T-cell (primary cell): Measurements from ENCODE around the gene ZPBP. TPM values are rescaled to one million over a fixed set of nuclear protein-coding genes. Genes with fewer than 3 reads are reported as not detected.

Experiments
- ATAC-seq, 4 experiments: fragments of 200-7000 bp in 3 of 4; fragments of 150-1000 bp in 1 of 4; cut with Tn5 transposase; replicated peaks in 1 of 4; 1 replicate in 3 of 4; 2 replicates in 1 of 4; pipeline ENCODE4 v1.10.0; 2021; ENCODE audit warnings: moderate library complexity in 3 of 4, mild to moderate bottlenecking in 2 of 4, moderate number of reproducible peaks in 1 of 4
- CTCF ChIA-PET, 2 donors: fragments of 300-600 bp; sonication (Branson Sonifier 250); formaldehyde crosslinking; loops; one replicate each; lab custom pipeline; 2022; ENCODE audit warnings: antibody characterized with exemption in 2 of 2; lab: Charles Lee
- POLR2A ChIA-PET, 2 donors: fragments of 300-600 bp; sonication (Branson Sonifier 250); formaldehyde crosslinking; loops; one replicate each; lab custom pipeline; 2022; ENCODE audit warnings: antibody characterized with exemption in 2 of 2; lab: Charles Lee
- DNase-seq, 35 experiments: peaks; one replicate each; pipeline versions ENCODE4 v3.0.0 to v3.0.0-alpha.2; 2013 to 2023
- H3K27ac ChIP-seq: one replicate; pipeline ENCODE4 v1.5.1; 2013; ENCODE audit warnings: low read length
- H3K27me3 ChIP-seq, 2 experiments: replicated peaks in 1 of 2; 1 replicate in 1 of 2; 2 replicates in 1 of 2; pipeline versions ENCODE4 v1.6.1 to v1.7.0; 2013; ENCODE audit warnings: low read length in 1 of 2, mixed read lengths in 1 of 2; ENCODE audit not compliant: control insufficient read depth in 2 of 2, insufficient read depth in 2 of 2; ENCODE audit errors: extremely low read depth in 1 of 2
- H3K36me3 ChIP-seq, 2 donors: 1 replicate in 1 of 2; 2 replicates in 1 of 2; pipeline versions ENCODE4 v1.6.1 to v1.7.0; 2013; ENCODE audit warnings: low read length in 1 of 2; ENCODE audit not compliant: control insufficient read depth in 2 of 2, insufficient read depth in 1 of 2; ENCODE audit errors: extremely low read depth in 1 of 2
- H3K4me1 ChIP-seq, 2 experiments: 1 replicate in 1 of 2; 2 replicates in 1 of 2; pipeline versions ENCODE4 v1.6.1 to v1.7.0; 2013; ENCODE audit warnings: low read length in 2 of 2, mixed read lengths in 1 of 2; ENCODE audit not compliant: insufficient read depth in 2 of 2, control insufficient read depth in 1 of 2; ENCODE audit errors: extremely low read depth in 1 of 2
- H3K4me3 ChIP-seq, 2 donors: 1 replicate in 1 of 2; 2 replicates in 1 of 2; pipeline versions ENCODE4 v1.5.1 to v1.7.0; 2013; ENCODE audit warnings: mild to moderate bottlenecking in 2 of 2, low read length in 1 of 2, moderate library complexity in 1 of 2; ENCODE audit not compliant: control insufficient read depth in 1 of 2; ENCODE audit errors: extremely low read depth in 1 of 2
- H3K9me3 ChIP-seq: 2 replicates; pipeline ENCODE4 v1.7.0; 2013
- H3K27ac Mint-ChIP-seq, 2 donors: one replicate each; pipeline ENCODE4 v1.8.0; 2020 to 2021; ENCODE audit warnings: mild to moderate bottlenecking in 2 of 2, mixed read lengths in 2 of 2
- H3K27me3 Mint-ChIP-seq, 2 donors: one replicate each; pipeline ENCODE4 v1.8.0; 2021 to 2022; ENCODE audit warnings: mixed read lengths in 2 of 2
- H3K36me3 Mint-ChIP-seq: one replicate; pipeline ENCODE4 v1.8.0; 2021; ENCODE audit warnings: mixed read lengths
- H3K4me1 Mint-ChIP-seq, 3 donors: one replicate each; pipeline ENCODE4 v1.8.0; 2020 to 2022; ENCODE audit warnings: mixed read lengths in 3 of 3, mild to moderate bottlenecking in 1 of 3
- H3K4me3 Mint-ChIP-seq, 3 donors: one replicate each; pipeline ENCODE4 v1.8.0; 2020 to 2022; ENCODE audit warnings: mild to moderate bottlenecking in 3 of 3, mixed read lengths in 3 of 3, moderate library complexity in 3 of 3
- H3K9me3 Mint-ChIP-seq, 3 donors: one replicate each; pipeline ENCODE4 v1.8.0; 2020 to 2022; ENCODE audit warnings: mixed read lengths in 3 of 3
- WGBS: methylation state at CpG from one replicate; pipeline ENCODE4 v1.1.5; 2013; ENCODE audit warnings: missing lambda C conversion rate; ENCODE audit not compliant: insufficient coverage; 5-methylcytosine and 5-hydroxymethylcytosine counted together
- total RNA-seq, 35 experiments: library from RNA in 6 of 35; stranded (reverse) in 6 of 35; fragments of 120-200 nt in 1 of 35; gene quantifications; one replicate each; pipeline versions ENCODE4 v1.2.1 to v1.2.4 and lab custom pipeline; 2013 to 2026

Gene ZPBP
- total RNA-seq, 5 donors from 2014 or later (not counting 1 experiment from before 2014, with no cell fraction given), result 0.46 TPM; not detected in 4

- no peaks in the 10 kb centered on the region for H3K9me3 Mint-ChIP-seq
- H3K36me3 Mint-ChIP-seq, result no peaks in the 10 kb centered on the region
- no peaks in the 10 kb centered on the region for H3K36me3 ChIP-seq
- no CpG with 5 or more reads among the region's 1 CpG for WGBS
- no peak overlapping the region for H3K4me3 Mint-ChIP-seq
- no peaks in the 10 kb centered on the region for H3K27me3 Mint-ChIP-seq
- peaks cover 3 to 4% of the 10 kb centered on the region in 2 experiments for H3K4me1 ChIP-seq
- no peak for DNase-seq
- H3K27ac ChIP-seq, result no peak overlapping the region
- no peaks in the 10 kb centered on the region for H3K27me3 ChIP-seq
- H3K9me3 ChIP-seq, result no peaks in the 10 kb centered on the region
- no peak for ATAC-seq
- CTCF ChIA-PET, result no interaction called here
- H3K4me3 ChIP-seq, result no peak overlapping the region
- POLR2A ChIA-PET, result interaction anchor here in 1 of 2 donors (0.6 kb wide), 1 partner anchor 306 kb away, joined by 3 read pairs; no protein-coding TSS in a partner anchor
- no peak overlapping the region for H3K27ac Mint-ChIP-seq
- H3K4me1 Mint-ChIP-seq, result peaks cover 3 to 6% (median 5%) of the 10 kb centered on the region in 3 donors
Observed at GRCh38 chr7:50138101-50138500, 45.1 kb upstream of the ZPBP start.

GRCh38 chr7:50125766-50126165 lies 32.7 kb upstream of the ZPBP start:
- Histone ChIP-seq H3K27ac (no peak overlapping the region), H3K4me3 (no peak overlapping the region), H3K9me3 (no peaks in the 10 kb centered on the region), H3K36me3 (no peaks in the 10 kb centered on the region), H3K27me3 (no peaks in the 10 kb centered on the region), H3K4me1 (no peaks in the 10 kb centered on the region)
- Mint-ChIP-seq H3K36me3 (no peaks in the 10 kb centered on the region), H3K4me3 (no peak overlapping the region), H3K4me1 (no peaks in the 10 kb centered on the region), H3K27me3 (no peaks in the 10 kb centered on the region), H3K27ac (no peak overlapping the region), H3K9me3 (no peaks in the 10 kb centered on the region)
- no CpG with 5 or more reads among the region's 1 CpG for WGBS
- ATAC-seq (no peak), DNase-seq (no peak)
- ChIA-PET CTCF (no interaction called here), POLR2A (no interaction called here)

GRCh38 chr7:50121286-50121685 lies 28.2 kb upstream of the ZPBP start:
- H3K27me3 ChIP-seq, result no peaks in the 10 kb centered on the region
- H3K27ac ChIP-seq, result no peak overlapping the region
- WGBS, result no CpG with 5 or more reads among the region's 3 CpGs
- H3K36me3 ChIP-seq, result no peaks in the 10 kb centered on the region
- Mint-ChIP-seq H3K27me3 (no peaks in the 10 kb centered on the region), H3K9me3 (no peaks in the 10 kb centered on the region), H3K36me3 (no peaks in the 10 kb centered on the region), H3K4me1 (no peaks in the 10 kb centered on the region), H3K4me3 (no peak overlapping the region), H3K27ac (no peak overlapping the region)
- DNase-seq (peak in 1 of 35 experiments; percentile 4), ATAC-seq (no peak)
- POLR2A ChIA-PET, result no interaction called here
- H3K4me3 ChIP-seq, result no peak overlapping the region
- H3K4me1 ChIP-seq, result no peaks in the 10 kb centered on the region
- H3K9me3 ChIP-seq, result no peaks in the 10 kb centered on the region
- CTCF ChIA-PET, result no interaction called here

GRCh38 chr7:50119815-50120637 lies 27.0 kb upstream of the ZPBP start:
- Histone ChIP-seq H3K27ac (no peak overlapping the region), H3K9me3 (no peaks in the 10 kb centered on the region), H3K4me1 (no peaks in the 10 kb centered on the region), H3K27me3 (no peaks in the 10 kb centered on the region), H3K36me3 (no peaks in the 10 kb centered on the region), H3K4me3 (no peak overlapping the region)
- ChIA-PET CTCF (interaction anchor here (0.6 to 2.3 kb wide), 2 partner anchors 27 to 434 kb away, joined by 4 to 8 read pairs; no protein-coding TSS in a partner anchor), POLR2A (no interaction called here)
- no peak overlapping the region for H3K27ac Mint-ChIP-seq
- H3K27me3 Mint-ChIP-seq, result no peaks in the 10 kb centered on the region
- H3K4me3 Mint-ChIP-seq, result no peak overlapping the region
- H3K9me3 Mint-ChIP-seq, result no peaks in the 10 kb centered on the region
- DNase-seq (peak in 27 of 35 experiments; percentile 1 to 49 (median 16)), ATAC-seq (peak in 3 of 4 experiments; percentile 40 to 52 (median 43))
- WGBS, result 77% methylated on average over 3 of the region's 9 CpGs
- no peaks in the 10 kb centered on the region for H3K4me1 Mint-ChIP-seq
- no peaks in the 10 kb centered on the region for H3K36me3 Mint-ChIP-seq

GRCh38 chr7:50112250-50112649 lies 19.2 kb upstream of the ZPBP start:
- DNase-seq (no peak), ATAC-seq (no peak)
- Mint-ChIP-seq H3K27me3 (peaks cover 13 to 26% of the 10 kb centered on the region in 2 donors), H3K4me3 (no peak overlapping the region), H3K4me1 (no peaks in the 10 kb centered on the region), H3K36me3 (no peaks in the 10 kb centered on the region), H3K9me3 (peaks cover 3 to 12% (median 8%) of the 10 kb centered on the region in 3 donors), H3K27ac (no peak overlapping the region)
- peaks cover 0 to 7% of the 10 kb centered on the region in 2 experiments for H3K27me3 ChIP-seq
- ChIA-PET POLR2A (no interaction called here), CTCF (interaction anchor here (0.9 to 1.3 kb wide), 2 partner anchors 20 to 1049 kb away, joined by 4 read pairs; no protein-coding TSS in a partner anchor)
- peaks cover 2% of the 10 kb centered on the region for H3K9me3 ChIP-seq
- no CpG with 5 or more reads among the region's 2 CpGs for WGBS
- no peaks in the 10 kb centered on the region for H3K36me3 ChIP-seq
- H3K4me3 ChIP-seq, result no peak overlapping the region
- no peak overlapping the region for H3K27ac ChIP-seq
- no peaks in the 10 kb centered on the region for H3K4me1 ChIP-seq

GRCh38 chr7:50101873-50102272 lies 8.8 kb upstream of the ZPBP start:
- ATAC-seq (no peak), DNase-seq (no peak)
- H3K4me3 ChIP-seq, result no peak overlapping the region
- ChIA-PET POLR2A (no interaction called here), CTCF (no interaction called here)
- H3K36me3 ChIP-seq, result no peaks in the 10 kb centered on the region
- Mint-ChIP-seq H3K4me1 (no peaks in the 10 kb centered on the region), H3K9me3 (no peaks in the 10 kb centered on the region), H3K36me3 (no peaks in the 10 kb centered on the region), H3K27ac (no peak overlapping the region), H3K4me3 (no peak overlapping the region), H3K27me3 (peaks cover 0 to 22% of the 10 kb centered on the region in 2 donors)
- peaks cover 0 to 2% of the 10 kb centered on the region in 2 experiments for H3K27me3 ChIP-seq
- no peak overlapping the region for H3K27ac ChIP-seq
- 94% methylated on average over 13 of the region's 15 CpGs for WGBS
- no peaks in the 10 kb centered on the region for H3K9me3 ChIP-seq
- H3K4me1 ChIP-seq, result no peaks in the 10 kb centered on the region
